Hepatocyte (in vitro differentiated cells): ENCODE data around the gene KRTAP2-2. TPM values are rescaled to one million over a fixed set of nuclear protein-coding genes. Genes with fewer than 3 reads are reported as not detected.
"Not testable (repeated sequence)": the region's sequence is repeated elsewhere in the genome, so short reads cannot be mapped to it uniquely, and the experiment has no call there.

Source experiments
- DNase-seq: peaks from one replicate; pipeline ENCODE4 v3.0.0-alpha.2; 2016; ENCODE audit warnings: low spot score
- H2AFZ ChIP-seq: fragments of 200-600 bp; sonication (generic); 2 replicates; pipeline ENCODE4 v1.6.0; 2016; ENCODE audit warnings: antibody characterized with exemption, mild to moderate bottlenecking
- H3K27ac ChIP-seq: fragments of 200-600 bp; sonication (generic); 2 replicates; pipeline ENCODE4 v1.5.1; 2016; ENCODE audit warnings: mild to moderate bottlenecking
- H3K27me3 ChIP-seq: fragments of 200-600 bp; sonication (generic); 2 replicates; pipeline ENCODE4 v1.6.1; 2016
- H3K36me3 ChIP-seq: fragments of 200-600 bp; sonication (generic); replicated peaks from 2 replicates; pipeline ENCODE4 v1.5.1; 2016; ENCODE audit warnings: low read depth; ENCODE audit not compliant: insufficient read depth
- H3K4me1 ChIP-seq: fragments of 200-600 bp; sonication (generic); 2 replicates; pipeline ENCODE4 v1.5.1; 2016; ENCODE audit warnings: mild to moderate bottlenecking, moderate library complexity; ENCODE audit not compliant: insufficient read depth
- H3K4me2 ChIP-seq: fragments of 200-600 bp; sonication (generic); 2 replicates; pipeline ENCODE4 v1.6.0; 2016
- H3K4me3 ChIP-seq: fragments of 200-600 bp; sonication (generic); 2 replicates; pipeline ENCODE4 v1.5.1; 2016; ENCODE audit warnings: mild to moderate bottlenecking
- H3K79me2 ChIP-seq: fragments of 200-600 bp; sonication (generic); 2 replicates; pipeline ENCODE4 v1.6.0; 2017; ENCODE audit warnings: mild to moderate bottlenecking
- H3K9me2 ChIP-seq: fragments of 200-600 bp; sonication (generic); replicated peaks from 2 replicates; pipeline ENCODE4 v1.6.0; 2017; ENCODE audit warnings: mild to moderate bottlenecking; ENCODE audit not compliant: insufficient read depth
- H3K9me3 ChIP-seq: fragments of 200-600 bp; sonication (generic); 2 replicates; pipeline ENCODE4 v1.5.1; 2016; ENCODE audit warnings: low read depth, mild to moderate bottlenecking
- H4K20me1 ChIP-seq: fragments of 200-600 bp; sonication (generic); 2 replicates; pipeline ENCODE4 v1.6.0; 2016; ENCODE audit warnings: mild to moderate bottlenecking; ENCODE audit not compliant: insufficient read depth, poor library complexity, severe bottlenecking
- CTCF ChIP-seq: fragments of 200-600 bp; sonication (generic); IDR thresholded peaks from 2 replicates; pipeline ENCODE4 v1.5.1; 2016; ENCODE audit warnings: antibody characterized with exemption, mild to moderate bottlenecking; ENCODE audit not compliant: poor library complexity
- EZH2 ChIP-seq: fragments of 200-600 bp; sonication (generic); IDR thresholded peaks from 2 replicates; pipeline ENCODE4 v1.6.1; 2016; ENCODE audit warnings: antibody characterized with exemption, mild to moderate bottlenecking, borderline replicate concordance
- EZH2phosphoT487 ChIP-seq: fragments of 200-600 bp; sonication (generic); IDR thresholded peaks from one replicate; pipeline ENCODE4 v1.6.1; 2018; ENCODE audit warnings: antibody characterized with exemption, mild to moderate bottlenecking, low read depth, moderate library complexity; ENCODE audit not compliant: unreplicated experiment, severe bottlenecking
- WGBS: methylation state at CpG from one replicate; pipeline ENCODE4 v1.1.6; 2016; ENCODE audit warnings: low lambda C conversion rate; ENCODE audit errors: missing lambda C conversion rate; 5-methylcytosine and 5-hydroxymethylcytosine counted together
- polyA plus RNA-seq: library from polyadenylated mRNA; unstranded; fragments of >200 nt; fragmentation: Nextera tagmentation; extraction: Ambion mirVana; gene quantifications from 2 replicates; pipeline ENCODE4 v1.2.1, GENCODE V29; 2016
- total RNA-seq: library from RNA; depleted of rRNA; stranded (reverse); fragments of >200 nt; gene quantifications from 2 replicates; pipeline ENCODE4 v1.2.3, GENCODE V29; 2014

KRTAP2-2 gene
- total RNA-seq (not detected in 2 replicates), polyA plus RNA-seq (not detected in 2 replicates)

GRCh38 chr17:41055130-41055529 is at the start of gene KRTAP2-2:
Gene KRTAP2-2 (minus strand): TSS chr17:41055230. CDS start chr17:41055211, 19 bp downstream.
- DNase-seq, H2AFZ ChIP-seq, H4K20me1 ChIP-seq, H3K9me2 ChIP-seq, H3K36me3 ChIP-seq, H3K4me2 ChIP-seq, H3K9me3 ChIP-seq, H3K4me1 ChIP-seq, H3K4me3 ChIP-seq, H3K79me2 ChIP-seq, H3K27me3 ChIP-seq, H3K27ac ChIP-seq: not testable (repeated sequence)
- 67% methylated on average over 1 of the region's 6 CpGs for WGBS

GRCh38 chr17:41104386-41105038 is 49.5 kb upstream of the KRTAP2-2 start:
- H3K4me3 ChIP-seq, DNase-seq, H3K79me2 ChIP-seq, H3K36me3 ChIP-seq, H3K9me3 ChIP-seq, H3K4me1 ChIP-seq, H3K27me3 ChIP-seq, H4K20me1 ChIP-seq, H3K9me2 ChIP-seq, H2AFZ ChIP-seq, H3K27ac ChIP-seq, H3K4me2 ChIP-seq: not testable (repeated sequence)
- 67% methylated on average over 2 of the region's 2 CpGs for WGBS

GRCh38 chr17:41103896-41104295 is 48.9 kb upstream of the KRTAP2-2 start:
- no peaks in the 10 kb centered on the region for H3K79me2 ChIP-seq
- H3K4me1 ChIP-seq = no peaks in the 10 kb centered on the region
- no peak overlapping the region for H3K4me3 ChIP-seq
- WGBS = 84% methylated on average over 1 of the region's 1 CpG
- no peaks in the 10 kb centered on the region for H3K36me3 ChIP-seq
- H3K27ac ChIP-seq = no peak overlapping the region
- no peaks in the 10 kb centered on the region for H3K9me3 ChIP-seq
- H3K9me2 ChIP-seq = no peaks in the 10 kb centered on the region
- TF ChIP-seq EZH2phosphoT487 (no peak), CTCF (no peak), EZH2 (no peak)
- no peaks in the 10 kb centered on the region for H4K20me1 ChIP-seq
- H3K4me2 ChIP-seq = no peak overlapping the region
- no peak for DNase-seq
- no peak overlapping the region for H2AFZ ChIP-seq
- H3K27me3 ChIP-seq = no peaks in the 10 kb centered on the region

- no peaks in the 10 kb centered on the region for H3K79me2 ChIP-seq
- DNase-seq = no peak
- H3K9me3 ChIP-seq = no peaks in the 10 kb centered on the region
- no peak within 1 kb of the TSS for H3K27ac ChIP-seq
- H3K36me3 ChIP-seq = no peaks in the 10 kb centered on the region
- no peak within 1 kb of the TSS for H2AFZ ChIP-seq
- no peaks in the 10 kb centered on the region for H4K20me1 ChIP-seq
- H3K9me2 ChIP-seq = no peaks in the 10 kb centered on the region
- no peak within 1 kb of the TSS for H3K4me3 ChIP-seq
- no peaks in the 10 kb centered on the region for H3K27me3 ChIP-seq
- TF ChIP-seq EZH2phosphoT487 = no peak
- 79% methylated on average over 5 of the region's 10 CpGs for WGBS
- no peaks in the 10 kb centered on the region for H3K4me1 ChIP-seq
- H3K4me2 ChIP-seq = no peak within 1 kb of the TSS
Observed at GRCh38 chr17:41101586-41102259, 46.7 kb upstream of the KRTAP2-2 start, which contains the start of gene KRTAP4-16. Gene KRTAP4-16 (minus strand): TSS chr17:41102209. CDS start chr17:41102209, 0 bp downstream.

GRCh38 chr17:41099682-41100480 is 44.9 kb upstream of the KRTAP2-2 start:
- DNase-seq = peak; percentile 15
- H3K4me2 ChIP-seq, H3K36me3 ChIP-seq, H3K27me3 ChIP-seq, H3K9me3 ChIP-seq, H3K9me2 ChIP-seq, H2AFZ ChIP-seq, H3K4me3 ChIP-seq, H3K4me1 ChIP-seq, H3K79me2 ChIP-seq, H3K27ac ChIP-seq, H4K20me1 ChIP-seq: not testable (repeated sequence)
- WGBS = 65% methylated on average over 7 of the region's 7 CpGs
